ENCODE data around the gene PIP5KL1.

The PIP5KL1 gene

GRCh38 chr9:127930231-127931091, at the start of gene PIP5KL1:
TSS of gene PIP5KL1 (minus strand) at chr9:127930777. CDS start at chr9:127930752, 25 bp downstream.
- peak in 13 of 14 donors; percentile 42 to 83 (median 69) for DNase-seq

GRCh38 chr9:127980060-127980705, 49.6 kb upstream of the PIP5KL1 start:
- DNase-seq = peak in 3 of 14 donors; percentile 60 to 79 (median 78)

GRCh38 chr9:127979333-127980059, 48.9 kb upstream of the PIP5KL1 start:
- DNase-seq = peak in 12 of 14 donors; percentile 51 to 95 (median 84)

- no peak for DNase-seq
Measured at GRCh38 chr9:127979015-127979332, 48.4 kb upstream of the PIP5KL1 start.

- DNase-seq = peak in 1 of 14 donors; percentile 36
Measured at GRCh38 chr9:127977884-127978647, 47.5 kb upstream of the PIP5KL1 start.

GRCh38 chr9:127977009-127977883, 46.7 kb upstream of the PIP5KL1 start:
- DNase-seq = peak in 1 of 14 donors; percentile 36

- DNase-seq = peak in 1 of 14 donors; percentile 60
Measured at GRCh38 chr9:127976498-127976897, 45.9 kb upstream of the PIP5KL1 start.

GRCh38 chr9:127975376-127976315, 45.1 kb upstream of the PIP5KL1 start:
- peak in 5 of 14 donors; percentile 31 to 68 (median 56) for DNase-seq

GRCh38 chr9:127974769-127975261, 44.2 kb upstream of the PIP5KL1 start:
- DNase-seq = peak in 1 of 14 donors; percentile 68

GRCh38 chr9:127974001-127974768, 43.6 kb upstream of the PIP5KL1 start:
- DNase-seq = peak in 1 of 14 donors; percentile 52

- peak in 7 of 14 donors; percentile 45 to 98 (median 59) for DNase-seq
Measured at GRCh38 chr9:127973169-127974000, 42.8 kb upstream of the PIP5KL1 start.

- DNase-seq = peak in 8 of 14 donors; percentile 31 to 78 (median 71)
Measured at GRCh38 chr9:127972236-127972871, 41.8 kb upstream of the PIP5KL1 start.

GRCh38 chr9:127971357-127972235, 41.0 kb upstream of the PIP5KL1 start:
- DNase-seq = peak in 11 of 14 donors; percentile 53 to 91 (median 76)

GRCh38 chr9:127970401-127971313, 40.1 kb upstream of the PIP5KL1 start:
- DNase-seq = no peak
